HEK293T (cell line): ENCODE measurements around the gene SP100.

ENCODE experiments used
- BHLHE40 ChIP-seq: fragments of 450-650 bp; IDR thresholded peaks from 2 replicates; pipeline ENCODE4 v1.6.1; 2016; ENCODE audit warnings: mild to moderate bottlenecking, moderate library complexity, borderline replicate concordance
- FOXA1 ChIP-seq: fragments of 450-650 bp; IDR thresholded peaks from 2 replicates; pipeline ENCODE4 v1.6.1; 2016; ENCODE audit warnings: mild to moderate bottlenecking
- FOXK2 ChIP-seq: fragments of 450-650 bp; IDR thresholded peaks from 2 replicates; pipeline ENCODE4 v1.6.1; 2016; ENCODE audit warnings: mild to moderate bottlenecking
- FOXM1 ChIP-seq: fragments of 450-650 bp; IDR thresholded peaks from 2 replicates; pipeline ENCODE4 v1.6.1; 2017; ENCODE audit warnings: mild to moderate bottlenecking, borderline replicate concordance
- LEF1 ChIP-seq: fragments of 450-650 bp; IDR thresholded peaks from 2 replicates; pipeline ENCODE4 v1.6.1; 2017; ENCODE audit warnings: mild to moderate bottlenecking, borderline replicate concordance
- NFRKB ChIP-seq: fragments of 450-650 bp; IDR thresholded peaks from 2 replicates; pipeline ENCODE4 v1.6.1; 2016; ENCODE audit warnings: mild to moderate bottlenecking, moderate library complexity
- SP1 ChIP-seq: fragments of 450-650 bp; IDR thresholded peaks from 2 replicates; pipeline ENCODE4 v1.6.1; 2017
- SUZ12 ChIP-seq: fragments of 450-650 bp; IDR thresholded peaks from 2 replicates; pipeline ENCODE4 v1.6.1; 2016; ENCODE audit warnings: mild to moderate bottlenecking
- TARDBP ChIP-seq: fragments of 450-650 bp; IDR thresholded peaks from 2 replicates; pipeline ENCODE4 v1.6.1; 2016
- TF ChIP-seq, protein P1 (sequence below): fragments of 450-650 bp; IDR thresholded peaks from 2 replicates; pipeline ENCODE4 v1.6.1; 2016

GRCh38 chr2:230471074-230471473, 55.1 kb downstream of the SP100 start:
- no peak for TF ChIP-seq FOXA1
- TF ChIP-seq FOXM1: no peak
- TF ChIP-seq SUZ12: no peak
- TF ChIP-seq SP1: no peak
- no peak for TF ChIP-seq BHLHE40
- no peak for TF ChIP-seq FOXK2
- no peak for TF ChIP-seq NFRKB
- no peak for TF ChIP-seq TARDBP
- TF ChIP-seq LEF1: no peak
- TF ChIP-seq, protein P1, sequence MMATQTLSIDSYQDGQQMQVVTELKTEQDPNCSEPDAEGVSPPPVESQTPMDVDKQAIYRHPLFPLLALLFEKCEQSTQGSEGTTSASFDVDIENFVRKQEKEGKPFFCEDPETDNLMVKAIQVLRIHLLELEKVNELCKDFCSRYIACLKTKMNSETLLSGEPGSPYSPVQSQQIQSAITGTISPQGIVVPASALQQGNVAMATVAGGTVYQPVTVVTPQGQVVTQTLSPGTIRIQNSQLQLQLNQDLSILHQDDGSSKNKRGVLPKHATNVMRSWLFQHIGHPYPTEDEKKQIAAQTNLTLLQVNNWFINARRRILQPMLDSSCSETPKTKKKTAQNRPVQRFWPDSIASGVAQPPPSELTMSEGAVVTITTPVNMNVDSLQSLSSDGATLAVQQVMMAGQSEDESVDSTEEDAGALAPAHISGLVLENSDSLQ: no peak
